ENCODE data around the gene PTCH1. TPM values are rescaled to one million over a fixed set of nuclear protein-coding genes. Genes with fewer than 3 reads are reported as not detected.

The PTCH1 gene
- total RNA-seq, 1 donor from 2014 or later = 1.6 TPM

DNA sequence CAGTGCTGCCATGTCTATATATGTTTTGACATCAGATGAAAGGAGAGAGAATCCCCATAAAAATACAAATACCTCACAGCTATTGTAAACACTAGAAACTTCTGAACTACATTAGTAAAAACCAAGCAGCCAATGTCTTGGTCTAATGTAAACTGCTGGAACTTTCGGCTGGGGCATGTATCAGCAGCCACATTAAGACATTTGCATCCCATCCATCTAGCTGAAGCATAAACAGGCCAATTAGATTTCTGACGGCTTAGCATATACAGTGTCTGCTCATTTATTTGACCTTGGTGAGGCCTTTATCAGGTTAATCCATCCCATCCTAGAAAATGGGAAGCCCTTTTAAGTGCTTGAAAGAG, 65.7 kb downstream of the PTCH1 start:
- no peak overlapping the region for H3K4me3 ChIP-seq (ENCODE audit: low read depth, low read length)
- DNase-seq (ENCODE audit: low read depth) (no peak), FAIRE-seq (no peak)
- H3K36me3 ChIP-seq (ENCODE audit: control insufficient read depth, insufficient read depth, low read length) = peaks cover 2% of the 10 kb centered on the region
- H3K27me3 ChIP-seq (ENCODE audit: control insufficient read depth, insufficient read depth, low read length) = no peaks in the 10 kb centered on the region
- no peak for TF ChIP-seq CTCF (IDR thresholded peaks at IDR 0.05; ENCODE audit: insufficient read depth, low read length, severe bottlenecking)

DNA sequence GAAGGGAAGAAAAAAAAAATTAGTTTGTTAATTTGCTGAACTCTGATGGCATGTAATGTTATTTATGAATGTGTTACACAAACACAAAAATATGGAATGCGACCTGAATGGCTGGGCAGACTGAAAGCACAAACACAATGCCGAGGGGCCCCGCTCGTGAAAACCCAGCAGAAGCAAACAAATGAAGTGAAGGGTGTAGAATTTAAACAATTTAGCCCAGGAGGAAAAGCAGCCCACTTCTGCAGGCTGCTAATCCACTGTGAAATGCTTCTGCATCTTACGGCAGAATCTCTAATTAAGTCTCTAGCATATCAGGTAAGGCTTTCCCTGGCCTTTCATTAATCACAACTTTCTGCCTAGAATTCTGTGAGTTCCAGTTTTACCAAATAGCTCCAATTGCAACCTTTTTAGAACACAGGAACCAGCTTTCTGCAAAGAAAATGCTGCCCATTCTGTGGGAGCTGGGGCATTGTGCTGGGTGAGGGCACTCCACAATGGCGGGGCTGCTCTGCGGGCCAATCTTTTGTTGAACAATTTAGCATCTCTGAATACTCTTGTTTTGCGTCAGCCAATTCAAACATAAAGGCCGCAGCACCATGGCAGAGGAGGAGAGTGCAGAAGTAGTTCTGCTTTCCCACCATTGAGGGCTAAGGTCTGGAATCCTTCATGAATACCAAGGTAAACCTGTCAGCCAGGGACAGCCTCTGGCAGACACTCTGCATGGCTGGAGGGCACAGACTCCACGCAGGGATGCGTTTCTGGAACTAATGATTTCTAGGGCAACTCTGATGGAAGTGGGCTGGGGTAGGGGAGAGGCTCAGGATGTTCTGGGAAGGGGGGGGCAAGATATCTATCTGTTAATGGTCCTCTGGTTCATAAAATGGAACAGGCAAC, 66.4 kb downstream of the PTCH1 start:
- no peak for TF ChIP-seq CTCF (IDR thresholded peaks at IDR 0.05; ENCODE audit: insufficient read depth, low read length, severe bottlenecking)
- Histone ChIP-seq H3K27me3 (ENCODE audit: control insufficient read depth, insufficient read depth, low read length) (no peaks in the 10 kb centered on the region), H3K4me3 (ENCODE audit: low read depth, low read length) (no peak overlapping the region), H3K36me3 (ENCODE audit: control insufficient read depth, insufficient read depth, low read length) (peaks cover 2% of the 10 kb centered on the region)
- FAIRE-seq = no peak
- no peak for DNase-seq (ENCODE audit: low read depth)

DNA sequence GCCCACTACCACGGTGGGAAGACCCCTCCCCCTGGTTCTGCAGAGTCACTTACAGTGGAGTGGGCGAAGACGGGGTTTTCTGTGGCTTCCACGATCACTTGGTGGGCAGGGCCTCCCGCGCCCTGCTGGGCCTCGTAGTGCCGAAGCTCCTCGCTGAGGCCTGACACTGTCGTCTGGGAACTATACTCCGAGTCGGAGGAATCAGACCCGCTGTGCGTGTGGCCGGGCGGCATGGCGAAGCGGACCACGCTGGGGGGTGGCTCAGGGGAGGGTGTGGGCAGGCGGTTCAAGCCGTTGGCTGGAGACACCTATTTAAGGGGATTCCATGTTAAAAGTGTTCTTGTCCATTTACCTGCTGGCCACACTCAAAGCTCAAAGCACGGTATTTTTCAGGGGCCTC, 67.8 kb downstream of the PTCH1 start:
- TF ChIP-seq CTCF (IDR thresholded peaks at IDR 0.05; ENCODE audit: insufficient read depth, low read length, severe bottlenecking) = no peak
- H3K27me3 ChIP-seq (ENCODE audit: control insufficient read depth, insufficient read depth, low read length) = no peaks in the 10 kb centered on the region
- peaks cover 2% of the 10 kb centered on the region for H3K36me3 ChIP-seq (ENCODE audit: control insufficient read depth, insufficient read depth, low read length)
- no peak for DNase-seq (ENCODE audit: low read depth)
- FAIRE-seq = no peak
- H3K4me3 ChIP-seq (ENCODE audit: low read depth, low read length) = no peak overlapping the region

- no peak for TF ChIP-seq CTCF (IDR thresholded peaks at IDR 0.05; ENCODE audit: insufficient read depth, low read length, severe bottlenecking)
- no peak overlapping the region for H3K4me3 ChIP-seq (ENCODE audit: low read depth, low read length)
- H3K27me3 ChIP-seq (ENCODE audit: control insufficient read depth, insufficient read depth, low read length) = no peaks in the 10 kb centered on the region
- H3K36me3 ChIP-seq (ENCODE audit: control insufficient read depth, insufficient read depth, low read length) = peaks cover 2% of the 10 kb centered on the region
- no peak for FAIRE-seq
- DNase-seq (ENCODE audit: low read depth) = no peak
These were observed 68.9 kb downstream of the PTCH1 start for GRCh38 chr9:95447660-95448420.

DNA sequence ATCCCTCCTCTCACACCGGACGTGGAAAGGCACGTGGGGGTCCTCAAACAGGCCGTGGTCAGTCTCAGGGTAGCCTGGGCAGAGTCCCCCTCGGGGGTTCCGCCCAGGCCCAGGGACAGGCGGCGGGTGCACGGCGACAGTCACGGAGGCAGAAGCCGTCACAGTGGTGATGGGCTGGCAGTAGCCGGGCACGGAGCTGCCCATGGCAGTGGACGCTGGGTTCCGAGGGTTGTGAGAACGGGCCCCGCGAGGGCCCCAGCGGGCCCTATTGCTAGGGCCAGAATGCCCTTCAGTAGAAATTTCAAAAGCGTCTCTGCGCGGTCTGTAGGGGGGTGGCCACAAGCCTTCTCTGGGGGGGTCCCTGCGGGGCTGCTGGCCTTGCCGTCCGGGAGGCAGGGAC, 69.8 kb downstream of the PTCH1 start:
- no peak for TF ChIP-seq CTCF (IDR thresholded peaks at IDR 0.05; ENCODE audit: insufficient read depth, low read length, severe bottlenecking)
- no peaks in the 10 kb centered on the region for H3K27me3 ChIP-seq (ENCODE audit: control insufficient read depth, insufficient read depth, low read length)
- H3K36me3 ChIP-seq (ENCODE audit: control insufficient read depth, insufficient read depth, low read length) = peaks cover 2% of the 10 kb centered on the region
- FAIRE-seq (no peak), DNase-seq (ENCODE audit: low read depth) (no peak)
- H3K4me3 ChIP-seq (ENCODE audit: low read depth, low read length) = no peak overlapping the region

Measured in bronchial epithelial cell (primary cell).